SK-N-SH (cell line): ENCODE measurements around the gene USP40. TPM values are rescaled to one million over a fixed set of nuclear protein-coding genes. Genes with fewer than 3 reads are reported as not detected.

ENCODE experiments used
- CTCF ChIA-PET: fragments of 300-600, 350-600 bp; formaldehyde crosslinking; extraction: SDS; loops from one replicate; lab custom pipeline; 2021; lab: Yijun Ruan, JAX
- POLR2A ChIA-PET: fragments of 350-600 bp; sonication (Branson Sonifier 250); formaldehyde crosslinking; extraction: SDS; loops from one replicate; lab custom pipeline; 2020; ENCODE audit warnings: antibody characterized with exemption, inconsistent platforms; lab: Yijun Ruan, JAX
- DNase-seq: peaks from one replicate; pipeline ENCODE4 v3.0.0; 2012
- H2AFZ ChIP-seq: fragments of 200-600 bp; sonication (generic); 2 replicates; pipeline ENCODE4 v1.8.1; 2016; ENCODE audit warnings: antibody characterized with exemption, mild to moderate bottlenecking, low read depth
- H3F3A ChIP-seq: fragments of 200-600 bp; sonication (generic); replicated peaks from 2 replicates; pipeline ENCODE3; 2016; ENCODE audit warnings: antibody characterized with exemption, mild to moderate bottlenecking; ENCODE audit not compliant: insufficient read depth
- H3K27ac ChIP-seq, 2 experiments: fragments of 200-500 bp in 1 of 2; fragments of 200-600 bp in 1 of 2; sonication (Bioruptor generic) in 1 of 2; sonication (generic), shearing (Covaris generic) in 1 of 2; 2 replicates each; pipeline versions ENCODE4 v1.5.1 to v1.6.1; 2014 to 2016; ENCODE audit warnings: low read depth in 2 of 2, inconsistent platforms in 1 of 2, low read length in 1 of 2, mild to moderate bottlenecking in 1 of 2, mixed read lengths in 1 of 2
- H3K27me3 ChIP-seq: fragments of 200-600 bp; sonication (generic), shearing (Covaris generic); 2 replicates; pipeline ENCODE4 v1.6.1; 2016; ENCODE audit warnings: mixed run types; ENCODE audit not compliant: insufficient read depth
- H3K36me3 ChIP-seq, 2 experiments: fragments of 200-500 bp in 1 of 2; fragments of 200-600 bp in 1 of 2; sonication (Bioruptor generic) in 1 of 2; sonication (generic) in 1 of 2; replicated peaks in 1 of 2; 2 replicates each; pipeline versions ENCODE3 to v1.5.1; 2014 to 2016; ENCODE audit warnings: low read length in 1 of 2, mild to moderate bottlenecking in 1 of 2; ENCODE audit not compliant: insufficient read depth in 2 of 2, control insufficient read depth in 1 of 2
- H3K4me1 ChIP-seq, 2 experiments: fragments of 200-500 bp in 1 of 2; fragments of 200-600 bp in 1 of 2; sonication (Bioruptor generic) in 1 of 2; sonication (generic), shearing (Covaris generic) in 1 of 2; 2 replicates each; pipeline versions ENCODE4 v1.5.1 to v1.6.1; 2014 to 2016; ENCODE audit warnings: low read depth in 1 of 2, low read length in 1 of 2, mixed run types in 1 of 2; ENCODE audit not compliant: insufficient read depth in 2 of 2, control insufficient read depth in 1 of 2
- H3K4me2 ChIP-seq: fragments of 200-600 bp; sonication (generic), shearing (Covaris generic); 2 replicates; pipeline ENCODE4 v1.6.1; 2017; ENCODE audit warnings: mixed run types
- H3K4me3 ChIP-seq, 2 experiments: fragments of 200-500 bp in 1 of 2; fragments of 200-600 bp in 1 of 2; sonication (Bioruptor generic) in 1 of 2; sonication (generic), shearing (Covaris generic) in 1 of 2; 2 replicates each; pipeline versions ENCODE4 v1.5.1 to v1.8.1; 2014 to 2016; ENCODE audit warnings: low read depth in 2 of 2, inconsistent platforms in 1 of 2, low read length in 1 of 2, mild to moderate bottlenecking in 1 of 2, mixed read lengths in 1 of 2, moderate library complexity in 1 of 2
- H3K79me2 ChIP-seq: fragments of 200-600 bp; sonication (generic); 2 replicates; pipeline ENCODE4 v1.8.1; 2017; ENCODE audit warnings: mild to moderate bottlenecking; ENCODE audit not compliant: insufficient read depth
- H3K9ac ChIP-seq: fragments of 200-600 bp; sonication (generic); 2 replicates; pipeline ENCODE4 v1.6.1; 2017; ENCODE audit warnings: mixed run types
- H3K9me2 ChIP-seq: fragments of 200-600 bp; sonication (generic); 2 replicates; pipeline ENCODE4 v1.6.1; 2017; ENCODE audit warnings: mixed run types
- H3K9me3 ChIP-seq: fragments of 200-600 bp; sonication (generic); 2 replicates; pipeline ENCODE4 v1.6.1; 2017; ENCODE audit warnings: mixed run types, mild to moderate bottlenecking, moderate library complexity
- H4K20me1 ChIP-seq: fragments of 200-600 bp; sonication (generic); 2 replicates; pipeline ENCODE4 v1.6.1; 2017; ENCODE audit warnings: mild to moderate bottlenecking, mixed run types; ENCODE audit not compliant: insufficient read depth
- FOSL2 ChIP-seq: IDR thresholded peaks from 2 replicates; pipeline ENCODE4 v1.4.0; 2012; ENCODE audit warnings: low read depth, mild to moderate bottlenecking, moderate library complexity, borderline replicate concordance
- GATA2 ChIP-seq: sonication (generic); formaldehyde crosslinking; IDR thresholded peaks from 2 replicates; pipeline ENCODE4 v1.5.0; 2020; ENCODE audit warnings: mild to moderate bottlenecking, missing genetic modification reagents
- JUND ChIP-seq: IDR thresholded peaks from 2 replicates; pipeline ENCODE4 v1.4.0; 2012
- MEF2A ChIP-seq: IDR thresholded peaks from 2 replicates; pipeline ENCODE4 v1.4.0; 2012; ENCODE audit warnings: low read depth, borderline replicate concordance
- MXI1 ChIP-seq: IDR thresholded peaks from 2 replicates; pipeline ENCODE4 v1.6.1; 2012; ENCODE audit warnings: mild to moderate bottlenecking, low read depth, low read length, improper control_type of control experiment
- RAD21 ChIP-seq: IDR thresholded peaks from 2 replicates; pipeline ENCODE4 v1.6.1; 2012; ENCODE audit warnings: mild to moderate bottlenecking, low read length
- RFX5 ChIP-seq: IDR thresholded peaks from 2 replicates; pipeline ENCODE4 v1.6.1; 2012; ENCODE audit warnings: mild to moderate bottlenecking, improper control_type of control experiment, low read length
- SIN3A ChIP-seq: IDR thresholded peaks from 2 replicates; pipeline ENCODE4 v1.6.1; 2012; ENCODE audit warnings: low read depth, mild to moderate bottlenecking, low read length, moderate library complexity, borderline replicate concordance
- SMC3 ChIP-seq: IDR thresholded peaks from 2 replicates; pipeline ENCODE4 v1.6.1; 2012; ENCODE audit warnings: low read depth, low read length, improper control_type of control experiment
- TAF1 ChIP-seq: IDR thresholded peaks from 2 replicates; pipeline ENCODE4 v1.6.1; 2012; ENCODE audit warnings: low read depth, mild to moderate bottlenecking, low read length, moderate library complexity, borderline replicate concordance
- WGBS: methylation state at CpG from one replicate; pipeline ENCODE4 v1.1.6; 2017; ENCODE audit warnings: low lambda C conversion rate; 5-methylcytosine and 5-hydroxymethylcytosine counted together
- polyA plus RNA-seq, 3 experiments: library from polyadenylated mRNA; depleted of rRNA; stranded (reverse); fragments of >200 nt; gene quantifications; 2 replicates each; pipeline ENCODE4 v1.2.3, GENCODE V29; 2012
- TF ChIP-seq, protein P1 (sequence below): fragments of 150-350 bp; IDR thresholded peaks from 2 replicates; pipeline ENCODE4 v1.6.1; 2017; ENCODE audit warnings: antibody characterized with exemption, low read length, low read depth, borderline replicate concordance
- TF ChIP-seq, protein P2 (sequence below): IDR thresholded peaks from 2 replicates; pipeline ENCODE4 v1.6.1; 2012; ENCODE audit warnings: mild to moderate bottlenecking, low read depth, low read length, moderate library complexity
- TF ChIP-seq, protein P3 (sequence below): IDR thresholded peaks from 2 replicates; pipeline ENCODE4 v1.4.0; 2012; ENCODE audit warnings: low read depth, borderline replicate concordance
- TF ChIP-seq, protein P4 (sequence below): IDR thresholded peaks from 2 replicates; pipeline ENCODE4 v1.4.0; 2012; ENCODE audit warnings: low read depth, borderline replicate concordance

The USP40 gene
- polyA plus RNA-seq, 1 of the 3 experiments (the other 2 are of a cell fraction): 37.0 TPM

DNA sequence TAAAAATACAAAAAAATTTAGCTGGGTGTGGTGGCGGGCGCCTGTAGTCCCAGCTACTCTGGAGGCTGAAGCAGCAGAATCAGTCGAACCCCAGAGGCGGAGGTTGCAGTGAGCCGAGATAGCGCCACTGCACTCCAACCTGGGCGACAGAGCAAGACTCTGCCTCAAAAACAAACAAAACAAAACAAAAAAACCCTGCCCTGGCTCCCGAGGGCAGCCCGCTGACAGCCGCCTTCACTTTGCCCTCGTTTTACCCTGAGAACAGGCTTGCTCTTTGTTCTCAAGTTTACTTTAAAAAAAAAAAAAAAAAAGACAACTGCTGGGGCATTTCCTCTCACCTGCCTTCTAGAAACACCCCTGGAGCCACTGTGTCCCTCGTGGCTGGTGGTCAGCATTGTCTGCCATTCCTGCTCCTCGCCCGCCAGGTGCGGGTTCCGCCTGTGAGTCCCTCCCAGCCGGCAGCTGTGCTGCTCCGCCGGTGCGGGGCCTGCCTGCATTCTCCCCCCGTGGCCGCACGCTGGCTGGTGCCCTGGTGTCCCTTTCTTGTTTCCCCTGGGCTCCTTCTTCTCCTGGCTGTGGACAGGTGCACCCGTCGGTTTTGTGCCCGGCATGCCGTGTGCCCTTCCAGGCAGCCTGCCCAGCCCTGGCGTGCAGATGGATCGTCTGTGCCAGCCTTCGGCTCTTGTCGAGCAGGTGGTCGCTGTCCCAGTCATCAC is 105.7 kb downstream of the USP40 start:
- no peaks in the 10 kb centered on the region for H3K79me2 ChIP-seq
- no peaks in the 10 kb centered on the region for H3K9me3 ChIP-seq
- ChIA-PET POLR2A (no interaction called here), CTCF (interaction anchor here (0.6 to 1.4 kb wide), 2 partner anchors 18 to 23 kb away, joined by 3 read pairs; no protein-coding TSS in a partner anchor)
- DNase-seq: no peak
- no peaks in the 10 kb centered on the region for H3K9me2 ChIP-seq
- no peaks in the 10 kb centered on the region for H3K4me1 ChIP-seq
- no peak overlapping the region for H2AFZ ChIP-seq
- TF ChIP-seq MXI1 (no peak), FOSL2 (no peak), JUND (no peak), RFX5 (no peak), SMC3 (no peak), MEF2A (no peak), GATA2 (CRISPR knock-in tag) (no peak), TAF1 (no peak), SIN3A (no peak), RAD21 (no peak)
- TF ChIP-seq, protein P1, sequence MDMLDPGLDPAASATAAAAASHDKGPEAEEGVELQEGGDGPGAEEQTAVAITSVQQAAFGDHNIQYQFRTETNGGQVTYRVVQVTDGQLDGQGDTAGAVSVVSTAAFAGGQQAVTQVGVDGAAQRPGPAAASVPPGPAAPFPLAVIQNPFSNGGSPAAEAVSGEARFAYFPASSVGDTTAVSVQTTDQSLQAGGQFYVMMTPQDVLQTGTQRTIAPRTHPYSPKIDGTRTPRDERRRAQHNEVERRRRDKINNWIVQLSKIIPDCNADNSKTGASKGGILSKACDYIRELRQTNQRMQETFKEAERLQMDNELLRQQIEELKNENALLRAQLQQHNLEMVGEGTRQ: no peak
- TF ChIP-seq, protein P2, sequence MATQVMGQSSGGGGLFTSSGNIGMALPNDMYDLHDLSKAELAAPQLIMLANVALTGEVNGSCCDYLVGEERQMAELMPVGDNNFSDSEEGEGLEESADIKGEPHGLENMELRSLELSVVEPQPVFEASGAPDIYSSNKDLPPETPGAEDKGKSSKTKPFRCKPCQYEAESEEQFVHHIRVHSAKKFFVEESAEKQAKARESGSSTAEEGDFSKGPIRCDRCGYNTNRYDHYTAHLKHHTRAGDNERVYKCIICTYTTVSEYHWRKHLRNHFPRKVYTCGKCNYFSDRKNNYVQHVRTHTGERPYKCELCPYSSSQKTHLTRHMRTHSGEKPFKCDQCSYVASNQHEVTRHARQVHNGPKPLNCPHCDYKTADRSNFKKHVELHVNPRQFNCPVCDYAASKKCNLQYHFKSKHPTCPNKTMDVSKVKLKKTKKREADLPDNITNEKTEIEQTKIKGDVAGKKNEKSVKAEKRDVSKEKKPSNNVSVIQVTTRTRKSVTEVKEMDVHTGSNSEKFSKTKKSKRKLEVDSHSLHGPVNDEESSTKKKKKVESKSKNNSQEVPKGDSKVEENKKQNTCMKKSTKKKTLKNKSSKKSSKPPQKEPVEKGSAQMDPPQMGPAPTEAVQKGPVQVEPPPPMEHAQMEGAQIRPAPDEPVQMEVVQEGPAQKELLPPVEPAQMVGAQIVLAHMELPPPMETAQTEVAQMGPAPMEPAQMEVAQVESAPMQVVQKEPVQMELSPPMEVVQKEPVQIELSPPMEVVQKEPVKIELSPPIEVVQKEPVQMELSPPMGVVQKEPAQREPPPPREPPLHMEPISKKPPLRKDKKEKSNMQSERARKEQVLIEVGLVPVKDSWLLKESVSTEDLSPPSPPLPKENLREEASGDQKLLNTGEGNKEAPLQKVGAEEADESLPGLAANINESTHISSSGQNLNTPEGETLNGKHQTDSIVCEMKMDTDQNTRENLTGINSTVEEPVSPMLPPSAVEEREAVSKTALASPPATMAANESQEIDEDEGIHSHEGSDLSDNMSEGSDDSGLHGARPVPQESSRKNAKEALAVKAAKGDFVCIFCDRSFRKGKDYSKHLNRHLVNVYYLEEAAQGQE: no peak
- TF ChIP-seq, protein P3, sequence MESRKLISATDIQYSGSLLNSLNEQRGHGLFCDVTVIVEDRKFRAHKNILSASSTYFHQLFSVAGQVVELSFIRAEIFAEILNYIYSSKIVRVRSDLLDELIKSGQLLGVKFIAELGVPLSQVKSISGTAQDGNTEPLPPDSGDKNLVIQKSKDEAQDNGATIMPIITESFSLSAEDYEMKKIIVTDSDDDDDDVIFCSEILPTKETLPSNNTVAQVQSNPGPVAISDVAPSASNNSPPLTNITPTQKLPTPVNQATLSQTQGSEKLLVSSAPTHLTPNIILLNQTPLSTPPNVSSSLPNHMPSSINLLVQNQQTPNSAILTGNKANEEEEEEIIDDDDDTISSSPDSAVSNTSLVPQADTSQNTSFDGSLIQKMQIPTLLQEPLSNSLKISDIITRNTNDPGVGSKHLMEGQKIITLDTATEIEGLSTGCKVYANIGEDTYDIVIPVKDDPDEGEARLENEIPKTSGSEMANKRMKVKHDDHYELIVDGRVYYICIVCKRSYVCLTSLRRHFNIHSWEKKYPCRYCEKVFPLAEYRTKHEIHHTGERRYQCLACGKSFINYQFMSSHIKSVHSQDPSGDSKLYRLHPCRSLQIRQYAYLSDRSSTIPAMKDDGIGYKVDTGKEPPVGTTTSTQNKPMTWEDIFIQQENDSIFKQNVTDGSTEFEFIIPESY: no peak
- TF ChIP-seq, protein P4, sequence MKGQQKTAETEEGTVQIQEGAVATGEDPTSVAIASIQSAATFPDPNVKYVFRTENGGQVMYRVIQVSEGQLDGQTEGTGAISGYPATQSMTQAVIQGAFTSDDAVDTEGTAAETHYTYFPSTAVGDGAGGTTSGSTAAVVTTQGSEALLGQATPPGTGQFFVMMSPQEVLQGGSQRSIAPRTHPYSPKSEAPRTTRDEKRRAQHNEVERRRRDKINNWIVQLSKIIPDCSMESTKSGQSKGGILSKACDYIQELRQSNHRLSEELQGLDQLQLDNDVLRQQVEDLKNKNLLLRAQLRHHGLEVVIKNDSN: no peak
- no peak overlapping the region for H3K27ac ChIP-seq
- no peak overlapping the region for H3K4me3 ChIP-seq
- no peak overlapping the region for H3K4me2 ChIP-seq
- no peaks in the 10 kb centered on the region for H3K27me3 ChIP-seq
- WGBS: 92% methylated on average over 32 of the region's 32 CpGs
- no peaks in the 10 kb centered on the region for H3F3A ChIP-seq
- no peaks in the 10 kb centered on the region for H4K20me1 ChIP-seq
- no peak overlapping the region for H3K9ac ChIP-seq
- peaks cover under 1 to 53% of the 10 kb centered on the region in 2 experiments for H3K36me3 ChIP-seq
